H1 (cell line): ENCODE data around the gene DHPS. TPM values are rescaled to one million over a fixed set of nuclear protein-coding genes. Genes with fewer than 3 reads are reported as not detected.

Experiments used
- SIX5 ChIP-seq: IDR thresholded peaks from 2 replicates; pipeline ENCODE4 v1.6.1; 2011; ENCODE audit warnings: mild to moderate bottlenecking, low read depth, low read length
- polyA plus RNA-seq, 7 experiments: library from polyadenylated mRNA; depleted of rRNA in 3 of 7; stranded (reverse) in 5 of 7; unstranded in 2 of 7; fragments of >200 nt in 5 of 7; fragments of 200-250 nt in 2 of 7; gene quantifications; 1 replicate in 5 of 7; 2 replicates in 1 of 7; 4 replicates in 1 of 7; pipeline versions ENCODE4 v1.2.1 to v1.2.3, GENCODE V29; 2011 to 2013; ENCODE audit warnings: missing spikeins in 2 of 7, mixed read lengths in 2 of 7
- total RNA-seq: library from RNA; stranded (reverse); fragmentation: NEBNext Ultra II Directional; extraction: Animal tissue kit (Norgen Biotek cat#: 25700); gene quantifications from 2 replicates; pipeline ENCODE4 v1.2.1, GENCODE V29; 2021

DHPS gene
- total and polyA plus RNA-seq, 2 of the 8 experiments (the other 6 are each of a cell fraction or from before 2014, with no cell fraction given), result 86.6 to 99.6 TPM

DNA sequence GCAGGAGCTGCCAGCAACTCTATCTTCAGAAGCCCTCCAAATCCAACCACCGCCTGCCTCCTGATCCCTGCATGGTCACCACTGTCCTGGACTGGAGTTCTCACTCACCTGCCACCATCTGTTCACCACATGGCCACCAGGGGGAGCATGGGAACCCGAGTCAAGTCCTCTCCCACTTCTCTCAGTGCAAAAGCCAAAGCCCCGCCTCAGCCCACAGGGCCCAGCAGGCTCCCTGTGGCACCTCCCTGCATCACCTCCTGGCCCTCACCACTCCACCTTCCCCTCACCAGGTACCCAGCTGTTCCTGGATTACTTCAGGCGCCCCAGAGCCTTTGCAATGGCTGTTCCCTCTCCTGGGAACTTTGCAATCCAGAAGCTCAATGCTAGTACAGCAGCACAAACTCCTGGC, 5.3 kb downstream of the DHPS start (continued):
- TF ChIP-seq SIX5, result no peak
